Measurements from ENCODE around the gene ARL4D. TPM values are rescaled to one million over a fixed set of nuclear protein-coding genes. Genes with fewer than 3 reads are reported as not detected.
A peak's percentile ranks its signal among the peaks of the same experiment; 100 is the strongest.

ARL4D gene
- total and polyA plus RNA-seq, 2 of the 4 experiments (the other 2 are of a cell fraction): 12.5 to 30.7 TPM

GRCh38 chr17:43428524-43428923 lies 29.7 kb downstream of the ARL4D start:
- H3K79me1 ChIP-seq (ENCODE audit: low read depth in 1 of 2, low read length in 2 of 2): no peaks in the 10 kb centered on the region
- no peak overlapping the region for H3K9ac ChIP-seq (ENCODE audit: low read depth, low read length)
- in situ Hi-C loops (cut with MboI; ENCODE audit: low sequenced_read_pairs): no loop called here
- H3K4me3 ChIP-seq (ENCODE audit: insufficient read depth, low read depth, low read length): no peak overlapping the region
- ATAC-seq (ENCODE audit: low read depth) (no peak), DNase-seq (no peak)
- intact Hi-C loops (cut with micrococcal nuclease): loop anchor here (1.0 to 5.0 kb wide), 2 partner anchors 34 to 49 kb away; no protein-coding TSS in a partner anchor
- H3K36me3 ChIP-seq (ENCODE audit: control insufficient read depth, insufficient read depth, low read length): no peaks in the 10 kb centered on the region
- H4K8ac ChIP-seq (ENCODE audit: low read depth in 2 of 2, low read length in 2 of 2): no peak overlapping the region
- TF ChIP-seq FOS (IDR thresholded peaks at IDR 0.05; ENCODE audit: low read depth, low read length): no peak
- TF ChIP-seq, protein P1, sequence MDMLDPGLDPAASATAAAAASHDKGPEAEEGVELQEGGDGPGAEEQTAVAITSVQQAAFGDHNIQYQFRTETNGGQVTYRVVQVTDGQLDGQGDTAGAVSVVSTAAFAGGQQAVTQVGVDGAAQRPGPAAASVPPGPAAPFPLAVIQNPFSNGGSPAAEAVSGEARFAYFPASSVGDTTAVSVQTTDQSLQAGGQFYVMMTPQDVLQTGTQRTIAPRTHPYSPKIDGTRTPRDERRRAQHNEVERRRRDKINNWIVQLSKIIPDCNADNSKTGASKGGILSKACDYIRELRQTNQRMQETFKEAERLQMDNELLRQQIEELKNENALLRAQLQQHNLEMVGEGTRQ (IDR thresholded peaks at IDR 0.05; ENCODE audit: low read depth, low read length): no peak
- TF ChIP-seq, protein P2, sequence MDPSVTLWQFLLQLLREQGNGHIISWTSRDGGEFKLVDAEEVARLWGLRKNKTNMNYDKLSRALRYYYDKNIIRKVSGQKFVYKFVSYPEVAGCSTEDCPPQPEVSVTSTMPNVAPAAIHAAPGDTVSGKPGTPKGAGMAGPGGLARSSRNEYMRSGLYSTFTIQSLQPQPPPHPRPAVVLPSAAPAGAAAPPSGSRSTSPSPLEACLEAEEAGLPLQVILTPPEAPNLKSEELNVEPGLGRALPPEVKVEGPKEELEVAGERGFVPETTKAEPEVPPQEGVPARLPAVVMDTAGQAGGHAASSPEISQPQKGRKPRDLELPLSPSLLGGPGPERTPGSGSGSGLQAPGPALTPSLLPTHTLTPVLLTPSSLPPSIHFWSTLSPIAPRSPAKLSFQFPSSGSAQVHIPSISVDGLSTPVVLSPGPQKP (IDR thresholded peaks at IDR 0.05; ENCODE audit: borderline replicate concordance, low read depth, low read length): no peak
- TF ChIP-seq RAD21 (IDR thresholded peaks at IDR 0.05; ENCODE audit: low read length): peak; percentile 29; the same call in 1 of the 2 replicates
- peak; percentile 27 for TF ChIP-seq CTCF (conservative IDR thresholded peaks at IDR 0.05; ENCODE audit: low read depth, low read length)
- peak; percentile 32; the same call in 1 of the 2 replicates for TF ChIP-seq SMC3 (IDR thresholded peaks at IDR 0.05; ENCODE audit: low read depth, low read length)
- TF ChIP-seq BHLHE40 (IDR thresholded peaks at IDR 0.05; ENCODE audit: low read depth, low read length): no peak
- no peak for TF ChIP-seq RCOR1 (IDR thresholded peaks at IDR 0.05; ENCODE audit: insufficient replicate concordance, low read length)
- BruUV-seq (replicated peaks): no TSS peak
- no peak overlapping the region for H3K4me2 ChIP-seq (ENCODE audit: low read depth, low read length)
- H3K27ac ChIP-seq (ENCODE audit: insufficient read depth, low read length): no peak overlapping the region
- no peaks in the 10 kb centered on the region for H4K20me1 ChIP-seq (ENCODE audit: insufficient read depth, low read length)
- H3K14ac ChIP-seq (replicated peaks; ENCODE audit: low read depth, low read length): no peak overlapping the region
- no peak overlapping the region for H2BK15ac ChIP-seq (ENCODE audit: low read depth, low read length)
- H3K18ac ChIP-seq (ENCODE audit: low read depth, low read length): no peak overlapping the region
- no peak overlapping the region for H3K23ac ChIP-seq (ENCODE audit: low read depth, low read length)
- H3K4me1 ChIP-seq (ENCODE audit: control insufficient read depth, insufficient read depth, low read length): peaks cover 7% of the 10 kb centered on the region
- H3K9me3 ChIP-seq (ENCODE audit: control insufficient read depth, insufficient read depth, low read length): no peaks in the 10 kb centered on the region
- WGBS, 2 experiments (ENCODE audit: extremely low coverage in 2 of 2, insufficient read length in 1 of 2): no CpG with 5 or more reads among the region's 5 CpGs
- H2BK5ac ChIP-seq (ENCODE audit: low read depth, low read length, poor library complexity, severe bottlenecking): no peak overlapping the region
- no peak overlapping the region for H4K5ac ChIP-seq (ENCODE audit: low read depth, low read length)
- H3K27me3 ChIP-seq (ENCODE audit: control insufficient read depth, insufficient read depth, low read length): peaks cover 7% of the 10 kb centered on the region
- dilution Hi-C loops (cut with HindIII; ENCODE audit: low sequenced_read_pairs, unreplicated experiment): no loop called here
- H2BK120ac ChIP-seq (ENCODE audit: low read depth, low read length): no peak overlapping the region
- H2AFZ ChIP-seq (replicated peaks; ENCODE audit: low read length, poor library complexity): no peak overlapping the region
- ChIA-PET CTCF (interaction anchor here (0.9 to 3.2 kb wide), 3 partner anchors 21 to 55 kb away, joined by 3 to 10 read pairs (median 4); partner anchors contain the start of gene DHX8), POLR2A (ENCODE audit: unreplicated experiment) (interaction anchor here (0.6 kb wide), 1 partner anchor 406 kb away, joined by 6 read pairs; the partner anchor contains the start of gene VAT1)
- no peak overlapping the region for H3K56ac ChIP-seq (ENCODE audit: extremely low read depth, insufficient read depth, low read length)
- no peak overlapping the region for H2BK20ac ChIP-seq (ENCODE audit: low read depth, low read length)
- no peak overlapping the region for H3K4ac ChIP-seq (ENCODE audit: low read depth, low read length)
- H2AK5ac ChIP-seq (ENCODE audit: low read depth, low read length): no peak overlapping the region
- no peaks in the 10 kb centered on the region for H3K9me1 ChIP-seq (ENCODE audit: insufficient read depth, low read length)
- H4K91ac ChIP-seq (ENCODE audit: insufficient read depth, low read depth, low read length): no peak overlapping the region
- no peak overlapping the region for H2AK9ac ChIP-seq (replicated peaks; ENCODE audit: low read depth, low read length, poor library complexity)
